Central memory CD4-positive, alpha-beta T cell (primary cell): ENCODE data around the gene KDM5B.

Experiments used
- DNase-seq: peaks from one replicate; pipeline ENCODE4 v3.0.0; 2022

Gene KDM5B

DNA sequence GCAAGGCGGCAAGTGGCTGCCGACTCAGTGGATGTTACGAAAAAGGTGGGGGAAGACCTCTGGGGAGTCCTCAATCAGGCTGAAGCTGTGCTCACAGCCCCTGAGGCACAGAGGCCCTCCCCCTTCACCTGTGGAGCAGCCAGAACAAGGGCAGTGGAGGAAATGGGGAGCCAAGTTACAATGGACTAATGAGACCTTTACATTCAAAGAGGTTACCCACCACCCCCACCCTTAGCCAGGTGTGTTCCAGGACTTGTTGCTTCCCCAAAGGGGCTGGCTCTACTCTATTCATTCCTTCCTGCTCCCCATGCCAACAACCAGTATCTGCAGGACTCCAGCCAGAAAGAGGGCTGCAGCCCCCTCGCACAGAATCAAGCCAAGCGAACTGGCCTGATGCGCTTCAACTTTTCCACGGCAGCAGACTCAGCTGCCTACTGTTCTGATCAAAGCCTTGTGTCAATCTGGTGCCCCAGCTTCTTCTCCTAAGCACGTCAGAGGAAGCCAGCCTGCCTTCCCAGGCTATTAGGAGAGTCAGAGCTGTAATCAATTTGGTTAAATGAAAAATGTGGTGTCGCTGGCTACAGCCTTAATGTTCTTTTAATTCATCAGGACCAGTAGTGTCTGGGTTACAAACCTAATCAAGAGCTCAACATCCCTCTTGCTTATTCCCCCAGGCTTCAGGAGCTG lies 96.1 kb downstream of the KDM5B start:
- DNase-seq, result no peak

DNA sequence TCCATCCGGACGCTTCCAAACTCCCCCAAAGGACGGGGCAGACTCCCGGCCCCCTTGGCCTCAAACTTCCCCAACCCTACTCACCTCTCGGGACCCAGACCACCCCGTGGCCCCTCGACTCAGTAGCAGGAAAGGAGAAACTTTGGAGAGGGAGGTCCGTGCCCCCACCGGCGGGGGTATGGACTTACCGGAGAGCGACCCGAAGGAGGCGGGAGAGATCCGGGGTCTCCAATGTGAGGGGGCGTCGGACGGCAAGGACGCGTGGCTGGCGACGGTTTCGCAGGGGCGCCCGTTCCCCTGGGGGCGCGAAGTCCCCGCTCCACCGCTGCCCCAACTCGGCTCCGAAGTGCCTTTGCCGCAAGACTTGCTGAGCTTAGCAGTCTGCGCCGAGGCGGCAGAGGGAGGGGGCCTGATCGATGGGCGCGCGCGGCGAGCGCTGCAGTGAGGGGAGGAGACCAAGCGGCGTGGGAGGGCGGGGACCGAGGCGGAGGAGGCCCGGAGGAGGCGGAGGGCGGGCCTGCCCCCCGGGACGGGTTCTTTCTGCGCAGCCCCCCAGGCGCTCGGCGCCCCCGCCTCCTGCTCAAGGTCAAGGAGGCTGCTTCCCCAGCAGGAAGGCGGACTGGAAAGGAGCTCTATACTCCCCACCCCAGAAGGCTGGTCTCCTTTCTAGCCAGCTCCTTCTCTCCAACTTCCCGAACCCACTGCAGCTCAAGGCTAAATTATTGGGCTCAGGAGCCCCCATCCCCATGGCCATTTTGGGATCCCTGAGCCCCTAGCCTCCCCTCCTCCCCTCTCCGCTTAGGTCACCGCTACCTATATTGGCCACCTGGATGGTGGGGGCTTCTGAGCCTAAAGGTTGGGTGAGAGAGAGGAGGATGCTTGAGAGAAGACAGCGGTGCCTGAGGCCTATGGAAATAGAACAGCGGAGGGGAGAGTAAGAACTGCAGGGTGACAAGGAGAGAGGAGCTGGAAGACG lies 97.9 kb downstream of the KDM5B start, which contains the start of gene SYT2:
SYT2 (minus strand) TSS at position 385 of the 976 bp plus-strand sequence. CDS start 104,682 bp downstream, outside the sequence.
- DNase-seq, result no peak

DNA sequence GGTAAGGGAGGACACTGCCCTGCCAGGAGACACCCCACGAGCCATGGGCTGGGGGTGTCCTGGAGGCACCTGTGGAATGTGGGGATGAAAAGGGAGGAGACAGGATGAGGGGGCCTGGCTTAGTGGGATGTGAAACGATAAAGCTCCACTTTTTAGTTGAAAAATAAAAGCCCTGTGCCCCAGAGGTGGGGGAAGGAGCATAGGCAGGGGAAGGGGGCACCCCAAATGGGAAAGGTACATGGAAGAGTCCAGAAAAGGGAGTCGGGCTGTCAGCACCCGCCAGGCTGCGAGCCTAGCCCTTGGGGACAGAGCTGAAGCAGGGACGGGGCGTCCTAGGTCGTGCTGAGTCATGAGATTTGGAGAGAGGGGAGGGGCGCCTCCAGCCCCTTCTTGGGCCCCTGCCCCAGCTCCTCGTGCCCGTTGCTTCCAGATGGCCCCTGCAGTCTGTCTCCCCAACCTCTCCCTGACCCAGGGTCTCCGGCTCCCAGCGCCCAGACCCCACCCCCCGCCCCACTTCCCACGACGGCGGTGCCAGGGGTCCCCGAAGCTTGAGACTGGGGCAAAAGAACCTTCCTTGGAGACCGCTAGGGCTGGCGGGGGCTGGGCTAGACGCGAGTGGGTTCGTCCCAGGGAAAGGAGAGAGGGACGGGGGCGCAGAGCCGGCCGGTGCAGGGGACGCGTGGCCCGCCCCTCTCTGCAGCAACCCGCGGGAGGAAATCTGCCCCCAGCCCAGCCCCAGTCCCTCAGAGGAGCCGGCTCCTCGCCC lies 98.8 kb downstream of the KDM5B start:
- DNase-seq, result no peak

DNA sequence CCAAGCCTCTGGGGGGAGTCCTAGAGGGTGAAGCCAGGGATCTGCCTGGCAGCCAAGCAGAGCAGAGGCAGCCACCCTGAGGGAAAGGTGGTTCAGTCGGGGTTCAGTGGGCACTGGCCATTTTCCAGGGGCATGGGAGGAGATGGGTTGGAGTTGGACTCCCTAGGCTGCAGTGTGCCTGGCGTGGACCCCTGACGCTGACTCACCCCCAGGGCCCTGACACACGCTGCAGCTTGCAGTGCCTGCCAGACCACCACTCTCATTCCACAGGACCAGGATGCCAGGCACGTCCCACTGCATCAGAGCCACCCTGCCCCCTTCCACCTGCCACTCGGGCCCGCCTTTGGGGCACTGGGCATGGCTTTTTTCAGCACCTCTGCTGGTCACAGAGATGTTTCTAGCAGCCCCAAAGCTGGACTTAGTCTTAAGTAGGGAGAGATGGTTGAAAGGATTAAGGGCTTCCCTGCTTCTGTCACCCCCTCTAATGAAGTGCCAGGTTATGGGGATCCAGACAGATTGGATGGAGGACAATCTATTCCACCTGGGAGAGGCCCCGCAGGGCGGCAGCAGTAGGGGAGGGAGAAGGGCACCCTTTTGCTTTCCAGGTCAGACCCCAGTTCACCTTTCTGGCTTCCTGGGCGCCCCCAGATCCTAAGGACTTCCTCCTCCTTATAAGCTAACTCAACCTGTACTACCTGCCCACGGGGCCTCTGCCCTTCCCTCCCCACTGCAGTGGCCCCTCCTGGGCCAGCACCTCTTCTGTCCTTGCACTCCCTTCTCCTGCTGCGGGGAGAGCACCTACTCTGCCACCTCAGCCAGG lies 99.6 kb downstream of the KDM5B start:
- no peak for DNase-seq

DNA sequence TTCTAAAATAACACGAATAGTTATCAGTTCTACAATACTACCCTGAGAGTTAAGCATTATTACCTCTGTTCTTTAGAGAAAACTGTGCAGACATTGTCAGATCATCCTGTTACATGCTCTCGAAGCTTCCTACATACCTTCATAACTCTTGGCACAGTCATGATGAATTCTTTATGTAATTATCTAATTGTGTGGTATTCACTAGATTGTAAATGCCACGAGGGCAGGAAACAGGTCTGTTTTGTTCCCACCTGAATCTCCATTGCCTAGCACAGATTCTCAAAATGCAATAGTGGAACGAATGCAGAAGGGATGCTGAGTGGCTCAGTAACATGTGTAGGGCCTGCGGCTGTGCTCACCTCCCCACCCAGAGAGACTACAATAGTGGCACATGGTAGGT lies 101.4 kb downstream of the KDM5B start:
- no peak for DNase-seq

DNA sequence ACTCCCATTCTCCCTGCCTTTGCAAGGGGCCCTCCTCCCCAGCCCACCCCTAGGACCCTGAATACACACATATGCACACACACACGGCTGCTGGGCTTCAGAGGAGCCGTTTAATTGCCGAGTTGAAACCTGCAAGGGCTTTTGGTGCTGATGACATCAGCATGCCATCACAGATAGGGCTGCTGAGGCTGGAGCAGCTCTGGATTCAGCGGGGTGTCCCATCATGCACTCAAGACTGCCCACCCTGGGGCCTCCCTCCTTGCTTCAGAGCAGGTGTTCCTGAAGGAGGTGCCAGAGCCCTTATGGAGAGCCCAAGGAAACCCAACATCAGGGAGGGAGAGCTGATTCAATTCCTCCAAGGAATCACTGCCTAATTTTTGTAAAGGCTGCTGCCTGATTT lies 103.6 kb downstream of the KDM5B start:
- DNase-seq, result no peak

DNA sequence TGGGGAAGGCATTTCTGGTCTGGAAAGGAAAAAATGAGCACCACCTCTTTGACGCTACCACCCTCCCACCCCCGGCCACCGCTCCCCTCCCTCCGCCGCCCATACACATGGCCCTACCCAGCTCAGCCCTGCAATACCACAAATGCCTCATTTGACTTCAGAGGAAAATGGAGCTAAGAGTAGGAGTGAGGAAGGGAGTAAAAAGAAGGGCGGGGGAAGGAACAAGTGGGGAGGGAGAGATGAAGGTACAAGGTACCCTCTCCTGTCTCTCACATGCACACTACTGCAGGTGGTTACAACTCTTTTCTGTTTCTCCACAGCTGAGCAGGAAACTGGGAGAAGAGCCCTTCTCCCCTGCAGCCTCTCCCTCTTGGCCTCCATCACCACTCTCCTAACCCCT lies 105.0 kb downstream of the KDM5B start:
- DNase-seq, result no peak

DNA sequence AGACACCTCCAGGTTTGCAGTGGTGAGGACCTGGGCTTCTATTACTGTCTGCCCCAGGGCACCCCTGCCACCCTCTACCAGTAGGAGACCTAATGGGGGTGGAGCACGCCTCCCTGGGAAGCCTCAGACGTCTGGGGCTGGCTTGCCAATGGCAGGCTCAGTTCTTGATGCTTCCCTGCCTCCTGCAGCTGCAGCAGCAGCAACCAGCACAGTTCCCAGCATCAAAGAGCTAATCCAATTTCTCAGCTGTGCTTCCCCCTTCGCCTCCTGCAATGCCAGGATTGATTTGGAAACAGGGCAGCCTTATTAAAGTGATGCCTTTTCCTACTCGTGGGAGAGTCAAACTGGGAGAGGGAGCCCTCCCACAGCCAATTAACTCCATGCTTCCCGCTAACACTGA lies 106.1 kb downstream of the KDM5B start:
- no peak for DNase-seq

DNA sequence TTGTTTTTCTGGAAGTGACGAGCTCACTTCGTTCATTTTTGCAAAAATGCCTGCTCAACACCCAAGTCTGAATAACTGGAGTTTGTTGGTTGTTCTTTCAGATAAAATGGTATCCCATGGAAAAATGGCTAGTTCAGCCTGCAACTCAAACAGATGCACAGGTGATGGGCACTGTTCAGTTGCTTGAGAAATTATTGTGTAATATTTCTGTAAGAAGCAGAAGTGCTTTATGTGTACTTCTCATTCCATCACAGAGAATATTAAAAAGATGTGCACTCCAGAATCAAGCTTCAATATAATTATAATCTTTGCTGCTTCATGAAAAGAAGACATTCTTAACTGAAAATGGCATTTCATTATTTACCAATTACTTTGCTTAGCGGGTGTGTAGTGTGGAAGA lies 107.0 kb downstream of the KDM5B start:
- DNase-seq, result no peak

DNA sequence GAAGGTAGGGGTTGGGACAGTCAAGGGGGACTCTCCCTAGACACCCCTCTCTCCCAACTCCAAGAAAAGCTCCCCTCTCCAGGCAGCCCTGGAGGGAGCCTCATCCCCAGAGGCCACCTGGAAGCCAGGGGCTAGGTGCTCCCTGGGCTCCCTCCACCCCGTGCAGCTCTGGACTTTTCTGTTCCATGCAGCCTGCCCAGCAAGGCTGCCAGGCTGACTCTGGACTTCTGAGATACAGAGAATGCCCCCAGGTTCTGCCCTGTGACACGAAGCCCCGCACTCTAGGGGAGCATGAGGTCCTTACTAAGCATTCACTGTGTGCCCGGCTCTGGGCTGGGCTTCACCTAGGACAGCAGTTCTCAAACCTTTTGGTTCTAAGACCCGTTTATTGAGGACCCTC lies 108.2 kb downstream of the KDM5B start:
- no peak for DNase-seq

DNA sequence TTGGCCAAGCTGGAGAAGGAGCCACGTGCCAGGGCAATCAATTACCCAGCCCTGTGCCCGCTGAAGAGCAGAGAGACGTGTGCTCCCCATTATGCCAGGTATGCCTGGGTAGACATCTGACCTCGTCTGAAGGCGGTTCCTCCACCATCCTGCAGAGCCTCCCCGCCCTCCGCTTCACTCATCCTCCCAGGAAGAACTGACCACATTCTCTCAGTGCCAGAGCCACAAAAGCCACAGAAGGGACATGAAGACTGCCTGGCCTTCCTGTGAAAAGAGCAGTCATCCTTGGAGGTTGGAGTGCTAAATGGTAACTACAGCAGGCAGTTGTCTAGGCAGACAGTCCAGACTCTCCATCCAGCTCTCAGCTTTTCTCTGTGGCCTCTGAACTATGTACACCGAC lies 109.9 kb downstream of the KDM5B start:
- no peak for DNase-seq

DNA sequence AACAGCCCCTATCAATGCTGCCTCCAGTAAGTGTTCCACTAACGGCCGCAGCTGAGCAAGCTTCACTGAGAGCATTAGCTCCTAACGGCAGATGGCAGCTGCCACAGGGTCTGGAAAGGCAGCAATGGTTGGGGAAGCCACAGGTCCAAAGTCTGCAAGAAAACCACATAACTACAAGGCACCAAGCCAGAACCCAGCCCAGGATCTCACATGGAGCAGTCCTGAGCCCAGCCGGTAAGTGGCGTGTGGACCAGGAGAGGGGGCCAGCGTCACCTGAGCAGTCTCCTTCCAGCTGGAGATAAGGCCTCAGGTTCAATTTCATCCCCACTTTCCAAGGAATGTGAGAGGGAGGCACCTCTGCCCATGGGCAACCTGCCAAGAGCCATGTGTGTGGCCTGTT lies 111.2 kb downstream of the KDM5B start:
- DNase-seq, result no peak

DNA sequence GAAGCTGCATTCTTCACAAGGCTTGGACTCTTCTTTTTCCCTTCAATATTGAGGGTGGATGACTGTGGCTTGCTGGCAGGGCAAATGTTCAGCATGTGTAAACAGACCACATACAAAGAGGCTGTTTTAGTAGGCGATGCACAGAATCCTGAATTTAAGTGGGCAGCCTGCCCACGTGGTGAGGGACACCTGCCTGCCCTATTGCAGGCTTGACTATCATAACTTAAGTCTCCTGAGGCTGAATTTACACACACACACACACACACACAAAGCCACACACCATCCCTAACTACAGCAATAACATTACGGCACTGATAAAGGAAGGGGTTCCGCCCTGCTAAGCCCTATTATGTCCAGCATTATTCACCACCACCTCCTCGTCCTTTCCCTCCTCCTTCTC lies 113.9 kb downstream of the KDM5B start:
- no peak for DNase-seq

DNA sequence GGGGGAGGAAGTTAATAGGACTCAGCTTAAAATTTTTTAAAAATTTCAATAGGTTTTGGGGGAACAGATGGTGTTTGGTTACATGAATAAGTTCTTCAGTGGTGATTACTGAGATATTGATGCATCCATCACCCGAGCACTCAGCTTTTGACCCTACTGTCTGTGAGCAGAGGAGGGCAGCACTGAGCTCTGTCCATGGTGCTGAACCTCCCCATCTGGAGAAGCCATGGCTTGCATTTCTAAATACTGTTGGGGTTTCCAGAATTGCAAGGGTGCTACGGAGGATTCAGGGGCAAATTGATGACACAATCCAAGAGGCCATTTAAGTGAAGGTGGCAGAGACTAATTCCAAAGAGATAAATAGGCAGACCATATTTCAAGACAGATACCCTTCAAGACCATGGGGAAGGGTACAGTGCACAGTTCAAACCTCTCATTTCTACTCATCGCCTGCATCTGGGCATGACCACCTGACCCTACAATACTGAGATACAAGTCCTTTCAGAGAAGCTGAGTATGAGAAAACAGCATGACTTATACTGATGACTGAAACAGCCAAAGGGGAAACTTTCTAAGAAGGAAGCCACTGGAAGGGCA lies 115.2 kb downstream of the KDM5B start:
- peak; percentile 40 for DNase-seq

DNA sequence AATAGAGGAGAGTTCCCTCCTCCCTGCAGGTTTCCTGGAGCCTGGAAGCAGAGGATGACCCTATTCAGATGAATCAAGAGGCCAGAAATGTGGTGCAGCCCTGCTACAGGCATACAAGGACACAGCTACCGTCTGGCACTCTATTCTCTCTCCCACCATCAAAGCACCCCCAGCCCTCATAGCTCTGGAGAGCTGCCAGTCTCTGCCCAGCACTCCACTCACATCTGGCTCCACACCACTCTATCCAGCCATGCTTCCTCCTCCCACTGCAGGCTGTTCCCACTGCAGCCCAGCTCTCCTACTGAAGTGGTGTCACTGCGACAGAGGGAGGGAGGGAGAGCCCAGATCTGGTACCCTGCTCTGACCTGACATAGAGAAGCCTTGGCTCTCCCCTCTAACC lies 116.4 kb downstream of the KDM5B start:
- DNase-seq, result no peak

DNA sequence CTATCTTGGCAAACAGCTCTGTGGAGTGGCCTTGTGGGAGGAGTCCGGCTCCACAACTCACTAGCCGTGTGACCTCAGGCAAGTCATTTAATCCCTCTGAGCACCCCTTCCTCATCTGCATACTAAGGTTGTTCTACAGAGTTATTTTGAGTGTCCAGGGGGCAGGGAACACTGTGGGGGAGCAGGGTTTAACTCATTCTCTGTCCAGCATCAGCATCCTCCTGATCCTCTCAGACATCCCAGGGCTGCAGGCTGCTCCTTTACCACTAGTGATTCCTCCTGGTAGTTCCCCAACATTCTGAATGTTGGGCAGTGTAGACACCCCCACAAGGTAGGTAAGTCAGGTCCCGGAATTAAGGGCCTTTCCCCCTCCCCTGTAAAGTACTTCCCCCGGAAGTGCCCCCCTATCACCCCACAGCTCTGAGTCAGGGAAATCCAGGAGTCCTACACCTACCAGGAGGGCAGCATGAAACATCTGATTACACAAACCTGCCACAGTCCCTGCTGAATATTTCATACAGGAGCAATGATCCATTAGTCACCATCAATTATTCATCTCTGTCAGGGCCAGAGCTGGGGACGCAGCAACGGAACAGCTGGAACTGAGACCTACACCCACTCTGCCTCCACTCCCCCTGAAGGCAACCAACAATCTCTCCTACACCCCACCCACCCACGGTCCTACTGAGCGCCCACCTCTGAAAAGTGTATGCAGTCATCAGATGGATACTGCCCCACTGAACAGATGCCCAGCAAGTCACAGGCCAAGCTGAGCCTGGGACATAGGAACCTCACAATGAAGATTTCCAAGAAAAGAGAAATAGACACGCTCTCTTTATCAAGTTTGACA lies 118.5 kb downstream of the KDM5B start:
- no peak for DNase-seq

DNA sequence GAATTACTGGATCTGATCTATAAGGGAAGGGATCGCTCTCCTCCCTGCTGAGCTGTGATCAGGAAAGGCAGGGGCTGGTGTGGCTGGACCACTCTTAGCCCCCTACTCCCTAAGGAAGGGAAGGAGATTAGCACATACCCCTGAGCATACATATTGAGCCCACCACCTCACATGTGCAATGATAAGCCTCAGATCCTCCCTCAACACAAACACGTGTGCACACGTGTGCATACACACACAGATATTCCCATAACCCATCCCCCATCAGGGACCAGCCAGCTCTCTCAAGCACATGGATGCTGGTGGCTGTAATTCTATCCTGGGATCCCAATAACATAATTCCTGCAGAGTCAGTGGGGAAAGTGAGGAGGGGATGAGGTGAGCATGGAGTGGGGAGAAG lies 119.1 kb downstream of the KDM5B start:
- no peak for DNase-seq

DNA sequence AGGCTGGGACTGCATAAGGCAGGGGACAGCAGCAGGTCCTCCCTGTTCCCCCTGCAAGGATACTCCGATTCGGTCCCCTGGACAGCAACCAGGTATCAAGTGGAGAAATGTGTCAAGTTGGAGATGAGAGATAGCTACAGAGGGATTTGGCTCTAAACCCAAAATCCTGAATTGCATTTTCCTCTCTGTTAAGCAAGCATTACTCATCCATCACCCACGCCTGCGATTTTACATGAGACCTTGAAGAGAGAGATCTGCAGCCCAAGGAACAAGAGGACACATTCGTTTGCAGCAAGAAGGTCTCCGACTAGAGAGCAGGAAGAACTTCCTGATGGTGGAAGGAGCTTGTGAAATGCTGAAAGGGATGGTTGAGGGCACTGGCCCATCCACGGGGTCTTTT lies 119.8 kb downstream of the KDM5B start:
- DNase-seq, result no peak

DNA sequence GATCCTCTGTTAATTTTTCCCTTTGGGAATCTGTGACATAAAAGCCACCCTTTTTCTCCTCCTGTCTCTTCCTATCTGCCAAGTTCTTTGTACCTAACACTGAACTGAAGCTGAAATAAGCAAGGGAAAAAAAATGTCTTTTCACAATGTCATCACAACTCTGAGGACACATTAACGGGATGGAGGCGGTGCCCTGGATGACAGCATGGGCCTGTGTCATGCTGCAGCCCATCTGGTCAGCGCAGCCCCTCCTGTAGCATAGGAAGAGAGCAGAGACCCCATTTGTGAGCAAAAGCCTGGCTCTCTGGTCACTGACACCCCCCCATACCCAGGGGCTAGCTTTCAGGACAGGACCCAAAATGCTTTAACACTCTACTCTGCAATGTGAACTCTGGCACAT lies 120.4 kb downstream of the KDM5B start:
- DNase-seq, result no peak

DNA sequence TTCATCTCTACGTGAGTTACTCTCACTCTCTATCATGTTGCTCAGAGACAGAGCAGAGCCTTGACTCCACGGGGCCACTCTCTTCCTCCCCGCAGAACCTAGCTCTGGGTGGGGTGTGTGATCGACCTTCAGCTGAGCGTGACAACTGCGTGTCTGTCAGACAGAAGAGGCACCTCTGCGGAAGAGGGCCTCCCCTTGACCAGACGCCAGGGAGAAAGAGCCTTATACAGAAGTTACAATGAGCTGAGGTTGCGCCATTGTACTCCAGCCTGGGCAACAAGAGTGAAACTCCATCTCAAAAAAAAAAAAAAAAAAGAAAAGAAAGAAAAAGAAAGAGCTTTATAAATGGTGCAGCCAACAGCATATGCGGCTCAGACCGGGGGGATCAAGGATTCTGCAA lies 120.9 kb downstream of the KDM5B start:
- DNase-seq, result no peak

DNA sequence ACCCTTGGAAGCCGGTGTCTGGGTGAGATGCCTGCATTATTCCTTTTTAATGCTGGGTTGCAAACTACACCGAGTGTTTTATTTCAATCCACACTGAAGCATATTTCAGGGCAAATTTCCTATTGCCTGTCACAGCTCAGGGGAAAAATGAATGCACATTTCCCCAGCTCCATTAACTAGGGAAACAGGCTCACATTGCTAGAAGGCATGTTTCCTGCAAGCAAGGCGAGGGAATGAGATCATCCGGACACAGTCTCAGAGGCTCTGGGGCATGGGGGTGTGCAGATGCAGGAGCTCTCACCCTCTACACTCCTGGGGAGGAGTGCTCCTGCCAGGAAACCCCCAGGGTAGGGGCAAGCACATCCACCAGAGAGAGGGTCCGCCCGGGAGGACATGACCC lies 122.6 kb downstream of the KDM5B start:
- DNase-seq, result no peak
